GM23338 (cell line): Measurements from ENCODE around the gene TBC1D5. TPM values are rescaled to one million over a fixed set of nuclear protein-coding genes. Genes with fewer than 3 reads are reported as not detected.

Experiments used
- ATAC-seq: fragments of 200-7000 bp; cut with Tn5 transposase; 3 replicates; pipeline ENCODE4 v1.9.1; 2020
- DNase-seq: peaks from one replicate; pipeline ENCODE4 v3.0.0-alpha.2; 2015; ENCODE audit warnings: low spot score
- H2AFZ ChIP-seq: fragments of 200-600 bp; sonication (generic); 2 replicates; pipeline ENCODE4 v1.8.0; 2016; ENCODE audit warnings: antibody characterized with exemption, mild to moderate bottlenecking, moderate library complexity
- H3F3A ChIP-seq: fragments of 200-600 bp; sonication (generic); replicated peaks from 2 replicates; pipeline ENCODE4 v1.8.0; 2017; ENCODE audit warnings: antibody characterized with exemption, mixed run types, low read depth
- H3K27ac ChIP-seq: fragments of 200-600 bp; sonication (generic); 2 replicates; pipeline ENCODE4 v1.6.1; 2016; ENCODE audit warnings: low read depth
- H3K27me3 ChIP-seq: fragments of 200-600 bp; sonication (generic); 2 replicates; pipeline ENCODE4 v1.8.0; 2016; ENCODE audit warnings: mild to moderate bottlenecking, mixed run types, moderate library complexity; ENCODE audit not compliant: insufficient read depth
- H3K36me3 ChIP-seq: fragments of 200-600 bp; sonication (generic); 2 replicates; pipeline ENCODE4 v1.8.0; 2016; ENCODE audit warnings: mild to moderate bottlenecking; ENCODE audit not compliant: insufficient read depth
- H3K4me1 ChIP-seq: fragments of 200-600 bp; sonication (generic); 2 replicates; pipeline ENCODE4 v1.8.0; 2016; ENCODE audit warnings: mild to moderate bottlenecking, moderate library complexity; ENCODE audit not compliant: insufficient read depth
- H3K4me2 ChIP-seq: fragments of 200-600 bp; sonication (generic); 2 replicates; pipeline ENCODE4 v1.7.1; 2017; ENCODE audit warnings: mixed run types
- H3K4me3 ChIP-seq: fragments of 200-600 bp; sonication (generic); 2 replicates; pipeline ENCODE4 v1.6.1; 2016; ENCODE audit warnings: mixed run types
- H3K79me2 ChIP-seq: fragments of 200-600 bp; sonication (generic); replicated peaks from 2 replicates; pipeline ENCODE4 v1.8.0; 2017; ENCODE audit warnings: mild to moderate bottlenecking; ENCODE audit not compliant: insufficient read depth
- H3K9me2 ChIP-seq: fragments of 200-600 bp; sonication (generic); 2 replicates; pipeline ENCODE4 v1.8.0; 2017; ENCODE audit not compliant: insufficient read depth
- H4K20me1 ChIP-seq: fragments of 200-600 bp; sonication (generic); replicated peaks from 2 replicates; pipeline ENCODE4 v1.8.0; 2017; ENCODE audit warnings: mild to moderate bottlenecking; ENCODE audit not compliant: insufficient read depth
- H3K27ac Mint-ChIP-seq: 2 replicates; pipeline ENCODE4 v1.8.0; 2020; ENCODE audit warnings: inconsistent platforms, mild to moderate bottlenecking, moderate library complexity, mixed read lengths
- H3K27me3 Mint-ChIP-seq: 3 replicates; pipeline ENCODE4 v1.8.0; 2022; ENCODE audit warnings: low read depth, mild to moderate bottlenecking, moderate library complexity, mixed read lengths, inconsistent platforms; ENCODE audit not compliant: insufficient read depth, poor library complexity
- H3K36me3 Mint-ChIP-seq: 3 replicates; pipeline ENCODE4 v1.8.0; 2021; ENCODE audit warnings: low read depth, mild to moderate bottlenecking, inconsistent platforms, moderate library complexity, mixed read lengths
- H3K4me1 Mint-ChIP-seq: 3 replicates; pipeline ENCODE4 v1.8.0; 2020; ENCODE audit warnings: mild to moderate bottlenecking, inconsistent platforms, mixed read lengths
- H3K4me3 Mint-ChIP-seq: 3 replicates; pipeline ENCODE4 v1.8.0; 2021; ENCODE audit warnings: moderate library complexity, mild to moderate bottlenecking, inconsistent platforms, mixed read lengths
- H3K9me3 Mint-ChIP-seq: 3 replicates; pipeline ENCODE4 v1.8.0; 2020; ENCODE audit warnings: moderate library complexity, mild to moderate bottlenecking, inconsistent platforms, mixed read lengths
- CREB1 ChIP-seq: fragments of 250-450 bp; sonication (Bioruptor Pico); IDR thresholded peaks from 2 replicates; pipeline ENCODE4 v1.5.0; 2020; ENCODE audit warnings: low read depth, mild to moderate bottlenecking, moderate library complexity
- CTCF ChIP-seq, 2 experiments: fragments of 200-600 bp in 1 of 2; sonication (generic) in 1 of 2; conservative IDR thresholded peaks; 2 replicates each; pipeline versions ENCODE4 v1.5.1 to v1.6.1; 2016 to 2017; ENCODE audit warnings: antibody characterized with exemption in 2 of 2, low read depth in 2 of 2, mild to moderate bottlenecking in 2 of 2, moderate library complexity in 1 of 2
- ETS1 ChIP-seq: IDR thresholded peaks from 2 replicates; pipeline ENCODE4 v1.6.1; 2016; ENCODE audit warnings: antibody characterized with exemption
- EZH2 ChIP-seq: fragments of 200-600 bp; sonication (generic); IDR thresholded peaks from one replicate; pipeline ENCODE4 v1.8.0; 2017; ENCODE audit warnings: antibody characterized with exemption, mild to moderate bottlenecking, low read depth; ENCODE audit not compliant: unreplicated experiment
- EZH2phosphoT487 ChIP-seq: fragments of 200-600 bp; sonication (generic); IDR thresholded peaks from one replicate; pipeline ENCODE4 v1.8.1; 2018; ENCODE audit warnings: antibody characterized with exemption; ENCODE audit not compliant: unreplicated experiment
- POLR2AphosphoS5 ChIP-seq: IDR thresholded peaks from 2 replicates; pipeline ENCODE4 v1.6.1; 2016; ENCODE audit warnings: antibody characterized with exemption, low read depth
- REST ChIP-seq: IDR thresholded peaks from one replicate; pipeline ENCODE4 v1.6.1; 2018; ENCODE audit warnings: antibody characterized with exemption; ENCODE audit not compliant: unreplicated experiment
- STAT1 ChIP-seq: IDR thresholded peaks from one replicate; pipeline ENCODE4 v1.6.1; 2016; ENCODE audit warnings: antibody characterized with exemption; ENCODE audit not compliant: unreplicated experiment
- ZNF114 ChIP-seq: fragments of 250-450 bp; sonication (Bioruptor Pico); IDR thresholded peaks from 2 replicates; pipeline ENCODE4 v1.5.0; 2020; ENCODE audit warnings: mild to moderate bottlenecking, moderate library complexity
- ZNF331 ChIP-seq: fragments of 250-450 bp; sonication (Bioruptor Pico); IDR thresholded peaks from 2 replicates; pipeline ENCODE4 v1.5.0; 2020; ENCODE audit warnings: low read depth, mild to moderate bottlenecking, moderate library complexity
- ZNF462 ChIP-seq: fragments of 250-450 bp; sonication (Bioruptor Pico); IDR thresholded peaks from 2 replicates; pipeline ENCODE4 v1.5.0; 2020; ENCODE audit warnings: mild to moderate bottlenecking, moderate library complexity
- polyA plus RNA-seq: library from polyadenylated mRNA; unstranded; fragments of >200 nt; fragmentation: Nextera tagmentation; extraction: Ambion mirVana; gene quantifications from 2 replicates; pipeline ENCODE4 v1.2.1, GENCODE V29; 2016
- total RNA-seq: library from RNA; depleted of rRNA; stranded (reverse); fragments of >200 nt; shearing (Covaris generic); gene quantifications from 2 replicates; pipeline ENCODE4 v1.2.3, GENCODE V29; 2014

The TBC1D5 gene
- total and polyA plus RNA-seq, 2 experiments from 2014 or later, result 21.8 to 48.1 TPM

GRCh38 chr3:17742880-17743657, 638 bp upstream of the TBC1D5 start (continued):
- no peak for TF ChIP-seq ZNF331 (CRISPR knock-in tag)

GRCh38 chr3:17741621-17742101, 770 bp downstream of the TBC1D5 start:
- Histone ChIP-seq H3K4me3 (peak overlapping the region; percentile 88), H3K4me1 (peaks cover 36% of the 10 kb centered on the region), H2AFZ (no peak overlapping the region), H4K20me1 (no peaks in the 10 kb centered on the region), H3K9me2 (no peaks in the 10 kb centered on the region), H3K27me3 (no peaks in the 10 kb centered on the region), H3K27ac (peak overlapping the region; percentile 100), H3K79me2 (peaks cover 42% of the 10 kb centered on the region), H3F3A (peaks cover 10% of the 10 kb centered on the region), H3K36me3 (no peaks in the 10 kb centered on the region), H3K4me2 (peak overlapping the region; percentile 96)
- peak overlapping the region; percentile 98 for H3K27ac Mint-ChIP-seq
- peak overlapping the region; percentile 95 for H3K4me3 Mint-ChIP-seq
- H3K4me1 Mint-ChIP-seq, result peaks cover 38% of the 10 kb centered on the region
- peaks cover 6% of the 10 kb centered on the region for H3K27me3 Mint-ChIP-seq
- H3K36me3 Mint-ChIP-seq, result 0 out of 3 replicates have a peak, but pooled peaks cover 3% of the 10 kb centered on the region
- no peak for DNase-seq
- ATAC-seq, result no peak
- no peaks in the 10 kb centered on the region for H3K9me3 Mint-ChIP-seq
- TF ChIP-seq EZH2 (no peak), CREB1 (CRISPR knock-in tag) (no peak), REST (no peak), POLR2AphosphoS5 (no peak), ZNF462 (CRISPR knock-in tag) (no peak), ZNF114 (CRISPR knock-in tag) (no peak), ETS1 (no peak), ZNF331 (CRISPR knock-in tag) (no peak), STAT1 (no peak), EZH2phosphoT487 (no peak), CTCF (conservative IDR thresholded peaks at IDR 0.05; ENCODE audit: low read depth in 2 of 2) (no peak)
